Lower leg skin (tissue), 4 donors: ENCODE data around the gene USP2. TPM values are rescaled to one million over a fixed set of nuclear protein-coding genes. Genes with fewer than 3 reads are reported as not detected.

Experiments used
- DNase-seq, 2 donors: peaks; one replicate each; pipeline ENCODE4 v3.0.0-alpha.2; 2019; ENCODE audit warnings: low spot score in 2 of 2
- H3K4me3 ChIP-seq: fragments of 200-600 bp; sonication (generic); 2 replicates; pipeline ENCODE4 v1.5.1; 2017; ENCODE audit warnings: mild to moderate bottlenecking, low read depth; ENCODE audit not compliant: poor library complexity, severe bottlenecking
- POLR2A ChIP-seq, 2 donors: fragments of 450-650 bp; IDR thresholded peaks; one replicate each; pipeline ENCODE4 v1.6.1; 2016 to 2017; ENCODE audit warnings: antibody characterized with exemption in 2 of 2, mild to moderate bottlenecking in 1 of 2, moderate library complexity in 1 of 2
- WGBS, 2 donors: methylation state at CpG; one replicate each; pipeline ENCODE4 v1.1.5; 2018; 5-methylcytosine and 5-hydroxymethylcytosine counted together
- intact Hi-C: fragments of 100-400 bp; cut with DNase I; formaldehyde crosslinking; loops from one replicate; pipeline ENCODE4 v1.15.0; 2023; ENCODE audit warnings: low total_unique reads
- total RNA-seq, 4 donors: library from RNA; depleted of rRNA; stranded (reverse); fragments of >200 nt; gene quantifications; one replicate each; pipeline ENCODE4 v1.1.0, GENCODE V29; 2016
- TF ChIP-seq, protein P1 (sequence below), 3 donors: fragments of 450-650 bp; IDR thresholded peaks; one replicate each; pipeline ENCODE4 v1.5.1; 2016; ENCODE audit warnings: antibody characterized with exemption in 3 of 3, mild to moderate bottlenecking in 3 of 3, moderate library complexity in 2 of 3

USP2 gene
- total RNA-seq, 4 donors from 2014 or later, result 15.0 to 35.6 (median 18.1) TPM

DNA sequence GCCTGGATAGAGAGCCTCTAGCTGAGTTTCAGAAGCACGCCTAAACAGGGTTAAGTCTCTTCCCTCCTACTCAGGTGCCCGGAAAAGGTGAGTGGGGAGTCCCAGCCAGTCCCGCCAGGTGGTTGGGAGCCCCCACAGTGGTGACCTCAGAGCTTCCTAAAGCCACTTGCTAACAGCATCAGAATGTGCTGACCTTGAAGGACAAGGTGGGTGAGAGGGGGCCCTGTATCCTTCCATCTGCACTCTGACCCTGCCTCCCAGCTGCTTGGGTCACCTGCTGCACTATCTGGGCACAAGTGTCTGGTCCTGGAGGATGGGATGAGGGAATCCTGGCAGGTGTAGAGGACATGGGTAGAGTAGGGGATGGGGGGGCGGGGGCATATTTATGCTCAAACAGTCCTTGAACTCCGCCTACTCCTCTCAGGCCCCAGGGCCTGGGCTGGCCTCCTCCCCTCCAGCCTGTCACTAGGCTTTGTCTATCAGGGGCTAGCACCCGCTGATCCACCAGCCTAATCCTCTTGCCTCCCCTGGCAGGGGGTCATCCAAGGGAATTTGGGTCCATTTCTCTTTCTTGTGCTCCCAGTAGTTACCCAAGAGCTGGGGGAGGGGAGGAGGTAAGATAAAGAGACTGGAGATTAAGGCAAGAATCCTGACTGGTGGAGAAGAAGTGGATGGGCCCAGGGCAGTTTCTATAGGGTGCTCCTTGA is 3.4 kb downstream of the USP2 start:
- DNase-seq, result peak in 1 of 2 donors; percentile 49
- TF ChIP-seq, protein P1, sequence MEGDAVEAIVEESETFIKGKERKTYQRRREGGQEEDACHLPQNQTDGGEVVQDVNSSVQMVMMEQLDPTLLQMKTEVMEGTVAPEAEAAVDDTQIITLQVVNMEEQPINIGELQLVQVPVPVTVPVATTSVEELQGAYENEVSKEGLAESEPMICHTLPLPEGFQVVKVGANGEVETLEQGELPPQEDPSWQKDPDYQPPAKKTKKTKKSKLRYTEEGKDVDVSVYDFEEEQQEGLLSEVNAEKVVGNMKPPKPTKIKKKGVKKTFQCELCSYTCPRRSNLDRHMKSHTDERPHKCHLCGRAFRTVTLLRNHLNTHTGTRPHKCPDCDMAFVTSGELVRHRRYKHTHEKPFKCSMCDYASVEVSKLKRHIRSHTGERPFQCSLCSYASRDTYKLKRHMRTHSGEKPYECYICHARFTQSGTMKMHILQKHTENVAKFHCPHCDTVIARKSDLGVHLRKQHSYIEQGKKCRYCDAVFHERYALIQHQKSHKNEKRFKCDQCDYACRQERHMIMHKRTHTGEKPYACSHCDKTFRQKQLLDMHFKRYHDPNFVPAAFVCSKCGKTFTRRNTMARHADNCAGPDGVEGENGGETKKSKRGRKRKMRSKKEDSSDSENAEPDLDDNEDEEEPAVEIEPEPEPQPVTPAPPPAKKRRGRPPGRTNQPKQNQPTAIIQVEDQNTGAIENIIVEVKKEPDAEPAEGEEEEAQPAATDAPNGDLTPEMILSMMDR (IDR thresholded peaks at IDR 0.05), result no peak
- TF ChIP-seq POLR2A (IDR thresholded peaks at IDR 0.05), result no peak
- H3K4me3 ChIP-seq, result no peak overlapping the region
- intact Hi-C loops, result no loop called here
- WGBS, 2 donors, result 71 to 75% methylated on average over 6 of the region's 6 CpGs

DNA sequence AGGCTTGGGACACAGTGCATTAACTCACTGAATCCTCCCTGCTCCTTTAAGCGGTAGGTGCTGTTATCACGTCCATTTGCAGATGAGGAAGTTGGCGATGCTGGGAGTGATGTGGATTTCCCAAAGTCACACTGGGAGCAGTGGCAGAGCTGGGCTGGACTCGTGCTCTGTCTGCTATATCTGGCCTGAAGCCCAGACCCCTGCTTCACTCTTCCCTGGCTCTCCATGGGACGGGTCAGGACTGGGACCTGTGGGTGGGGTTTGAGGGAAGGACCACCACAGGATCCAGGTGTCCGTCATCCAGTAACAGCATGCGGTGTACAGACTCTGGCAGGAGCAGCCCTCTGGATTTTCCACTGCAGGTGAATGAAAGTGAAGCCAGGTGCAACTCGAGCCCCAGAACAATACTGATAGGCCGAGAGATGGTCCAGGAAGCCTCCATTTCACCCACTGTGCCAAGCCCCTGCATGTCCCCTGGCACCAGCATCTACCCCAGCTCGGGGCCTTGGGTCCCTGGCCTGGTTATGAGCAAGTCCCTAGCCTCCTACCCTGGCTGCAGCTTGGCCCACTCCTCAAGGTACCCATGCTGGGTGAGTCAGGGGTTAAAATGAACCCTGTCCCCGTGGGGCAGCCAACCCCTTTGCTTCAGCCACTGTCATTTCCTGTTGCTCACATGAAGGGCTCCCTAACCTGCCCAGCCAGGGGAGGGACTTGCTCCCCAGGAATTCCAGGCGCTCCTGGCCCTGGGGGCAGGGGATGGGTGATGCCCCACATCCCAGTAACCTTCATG is 4.2 kb downstream of the USP2 start:
- WGBS, 2 donors, result 61% methylated on average over 12 of the region's 12 CpGs
- intact Hi-C loops, result no loop called here
- peak; percentile 13 to 79 for DNase-seq
- TF ChIP-seq, protein P1 (IDR thresholded peaks at IDR 0.05), result no peak
- no peak for TF ChIP-seq POLR2A (IDR thresholded peaks at IDR 0.05)
- no peak overlapping the region for H3K4me3 ChIP-seq

DNA sequence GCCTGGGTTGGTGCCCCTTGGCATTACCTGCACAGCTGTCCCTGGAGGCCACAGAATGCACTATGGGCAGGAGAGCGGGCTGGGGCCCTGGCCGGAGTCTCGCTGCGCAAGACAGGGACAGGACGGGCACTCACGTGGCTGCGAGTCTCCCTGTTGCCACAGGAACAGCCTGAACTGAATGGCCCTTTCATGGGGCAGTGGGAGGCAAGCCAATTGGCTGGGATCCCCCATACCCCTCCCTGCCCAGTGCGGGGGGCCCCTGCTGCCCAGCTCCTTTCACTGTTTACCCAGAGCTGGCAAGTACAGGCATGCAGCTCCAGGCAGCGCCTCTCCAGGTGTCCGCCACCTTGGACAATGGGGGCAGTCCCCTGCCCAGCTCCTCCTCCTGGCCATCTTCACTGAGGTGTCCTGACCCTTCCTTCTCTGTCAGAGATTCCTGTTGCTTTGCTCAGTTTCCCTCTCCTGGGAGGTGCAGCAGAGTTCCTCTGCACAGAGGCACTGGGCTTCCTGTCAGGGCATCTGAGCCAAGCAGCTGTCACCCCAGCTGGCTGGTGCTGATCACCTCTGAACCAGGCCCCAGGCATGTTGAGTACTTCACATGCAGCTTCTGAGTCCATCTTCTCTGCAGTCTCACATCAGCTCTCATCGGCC is 5.2 kb downstream of the USP2 start:
- peak; percentile 18 to 82 for DNase-seq
- TF ChIP-seq POLR2A (IDR thresholded peaks at IDR 0.05), result no peak
- TF ChIP-seq, protein P1 (IDR thresholded peaks at IDR 0.05), result no peak
- 67 to 72% methylated on average over 6 to 11 of the region's 11 CpGs for WGBS, 2 donors
- no peak overlapping the region for H3K4me3 ChIP-seq
- intact Hi-C loops, result no loop called here

DNA sequence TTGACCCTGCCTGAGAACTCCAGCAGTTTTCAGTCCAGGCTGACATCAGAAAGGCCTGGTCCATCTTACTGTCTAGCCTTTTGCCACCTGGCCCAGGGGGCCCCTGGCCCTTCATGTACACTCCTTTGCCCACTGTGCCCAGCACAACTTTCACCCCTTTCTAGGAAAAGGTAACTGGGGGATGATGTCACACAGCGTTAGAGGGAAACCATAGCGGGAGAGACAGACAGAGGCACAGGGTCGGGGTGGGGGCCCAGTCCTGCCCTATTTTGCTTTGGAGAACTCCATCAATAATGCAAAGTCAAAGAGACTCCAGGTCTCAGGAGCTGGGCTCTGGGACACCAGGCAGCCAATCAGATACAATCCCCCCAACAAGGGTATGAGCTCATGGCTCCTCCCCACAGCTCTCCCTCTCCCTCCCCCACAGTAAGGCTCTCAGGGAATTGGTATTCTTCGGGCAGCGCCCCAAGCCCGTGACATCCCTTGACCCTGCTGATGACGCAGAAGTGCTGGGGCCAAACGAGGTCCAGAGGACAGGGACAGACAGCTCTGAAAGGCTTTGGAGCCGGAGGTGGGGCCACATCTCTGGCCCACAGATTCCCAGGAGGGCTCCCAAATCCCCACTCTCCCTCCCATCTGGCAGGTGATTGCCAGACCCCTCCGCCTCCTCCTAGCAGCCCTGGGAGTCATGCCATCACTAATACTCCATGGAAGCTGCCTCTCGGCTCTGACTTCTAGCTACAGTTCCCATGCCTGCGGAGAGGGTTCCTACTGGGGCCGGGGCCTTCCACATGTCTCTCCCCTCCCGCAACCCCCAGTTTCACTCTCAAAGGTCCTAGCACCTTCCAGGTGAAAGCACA is 5.9 kb downstream of the USP2 start:
- DNase-seq, result peak; percentile 19 to 89
- TF ChIP-seq POLR2A (IDR thresholded peaks at IDR 0.05), result no peak
- TF ChIP-seq, protein P1 (IDR thresholded peaks at IDR 0.05), result no peak
- WGBS, 2 donors, result 68 to 77% methylated on average over 13 to 14 of the region's 14 CpGs
- no peak overlapping the region for H3K4me3 ChIP-seq
- intact Hi-C loops, result no loop called here

DNA sequence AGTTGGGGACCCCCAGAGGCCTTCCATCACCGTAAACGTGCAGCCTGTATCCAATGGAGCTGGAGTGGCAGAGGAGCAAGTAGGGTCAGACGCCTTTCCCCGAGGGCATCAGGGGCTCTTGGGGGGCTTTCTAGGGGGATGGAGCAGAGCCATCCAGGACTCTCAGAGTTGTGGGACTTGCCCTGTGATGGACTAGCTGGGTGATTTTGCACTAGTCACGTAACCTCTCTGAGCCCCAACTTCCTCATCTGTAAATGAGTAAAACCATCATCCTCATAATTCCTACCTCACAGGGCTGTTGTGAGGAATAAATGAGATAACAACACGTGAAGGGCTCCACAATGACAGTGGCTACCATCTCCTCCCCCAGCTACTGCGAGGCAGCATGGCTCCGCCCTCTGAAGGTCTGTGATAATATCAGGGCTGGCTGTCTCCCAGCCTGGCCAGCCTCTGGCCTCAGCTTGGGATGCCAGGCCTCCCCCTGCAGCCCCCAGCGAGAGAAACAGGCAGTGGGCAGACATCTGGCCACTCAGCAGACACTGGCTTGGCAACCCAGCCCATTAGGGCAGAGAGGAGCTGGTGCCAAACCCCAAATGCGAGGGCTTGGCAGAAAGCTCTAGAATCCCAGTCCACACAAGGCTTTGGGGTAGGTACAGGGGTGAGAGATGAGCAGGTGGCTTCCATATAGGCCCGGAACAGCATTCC is 6.7 kb downstream of the USP2 start:
- no peak overlapping the region for H3K4me3 ChIP-seq
- intact Hi-C loops, result no loop called here
- 48 to 53% methylated on average over 9 to 10 of the region's 11 CpGs for WGBS, 2 donors
- TF ChIP-seq, protein P1 (IDR thresholded peaks at IDR 0.05), result no peak
- TF ChIP-seq POLR2A (IDR thresholded peaks at IDR 0.05), result no peak
- DNase-seq, result peak; percentile 12 to 70
